ENCODE results near the gene ALKAL2. TPM values are rescaled to one million over a fixed set of nuclear protein-coding genes. Genes with fewer than 3 reads are reported as not detected.

Gene ALKAL2
- total RNA-seq, result 1.4 TPM

GRCh38 chr2:287911-288757 is at the start of gene ALKAL2:
Gene ALKAL2, minus strand, starts transcription at chr2:288091. Its CDS starts 256 bp downstream, at chr2:287835.

GRCh38 chr2:264493-265468 is 23.1 kb downstream of the ALKAL2 start, which contains the start of gene ACP1:
Gene ACP1, plus strand, starts transcription at chr2:264947. Its CDS starts 18 bp downstream, at chr2:264965.

GRCh38 chr2:263774-264492 is 24.0 kb downstream of the ALKAL2 start, which contains the start of gene SH3YL1:
Gene SH3YL1, minus strand, starts transcription at chr2:264032. Its CDS starts 48 bp downstream, at chr2:263984.

Other genes starting within 250 kb of the ALKAL2 start
- 2.3 TPM for gene FAM110C, start 241.6 kb downstream of the ALKAL2 start, total RNA-seq
- gene SH3YL1, start 24.1 kb downstream of the ALKAL2 start, total RNA-seq, result 78.7 TPM
- 122 TPM for gene ACP1, start 23.1 kb downstream of the ALKAL2 start, total RNA-seq

All from diencephalon (tissue), 1 donor.